OCI-LY3 (cell line): ENCODE measurements around the gene ADAMTS16.

Experiments
- CTCF ChIP-seq: fragments of 200-600, 300-600 bp; sonication (generic); IDR thresholded peaks from 2 replicates; pipeline ENCODE4 v1.5.1; 2014; ENCODE audit warnings: antibody characterized with exemption, low read length, low read depth
- EZH2phosphoT487 ChIP-seq: fragments of 200-600 bp; shearing (Covaris generic); IDR thresholded peaks from 2 replicates; pipeline ENCODE4 v1.6.1; 2018; ENCODE audit warnings: antibody characterized with exemption, mixed run types, low read depth

- TF ChIP-seq CTCF (no peak), EZH2phosphoT487 (no peak)
Measured at GRCh38 chr5:5155617-5156016, 15.5 kb downstream of the ADAMTS16 start.
